ENCODE measurements around the gene CCDC85A. TPM values are rescaled to one million over a fixed set of nuclear protein-coding genes. Genes with fewer than 3 reads are reported as not detected.

CCDC85A gene
- total and polyA plus RNA-seq, 12 donors, result 0.13 to 1.1 (median 0.65) TPM; not detected in 1

DNA sequence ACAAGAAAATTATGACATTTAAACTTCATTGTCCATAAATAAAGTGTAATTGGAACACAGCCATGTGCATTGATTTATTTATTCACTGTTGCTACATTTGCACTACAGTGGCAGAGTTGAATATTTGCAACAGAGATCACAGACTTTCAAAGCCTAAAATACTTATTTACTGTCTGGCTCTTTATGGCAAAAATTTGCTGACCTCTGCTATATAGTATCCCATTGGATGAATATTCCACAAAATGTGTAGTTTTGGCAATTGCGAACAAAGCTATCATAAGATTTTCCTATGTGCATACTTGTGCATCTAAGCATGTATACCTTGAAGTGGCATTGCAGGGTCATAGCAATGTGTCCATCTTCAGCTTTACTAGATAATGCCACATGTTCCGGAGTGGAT lies 32.1 kb downstream of the CCDC85A start:
- intact Hi-C loops (cut with DNase I), result no loop called here
- Histone ChIP-seq H3K4me1 (replicated peaks in 1 of 2) (no peaks in the 10 kb centered on the region), H3K4me3 (no peak overlapping the region), H3K27me3 (no peaks in the 10 kb centered on the region), H3K27ac (no peak overlapping the region), H3K36me3 (replicated peaks in 1 of 2) (no peaks in the 10 kb centered on the region), H3K9me3 (replicated peaks in 1 of 3) (no peaks in the 10 kb centered on the region)
- TF ChIP-seq CTCF (IDR thresholded peaks at IDR 0.05), result no peak
- TF ChIP-seq POLR2A (IDR thresholded peaks at IDR 0.05), result no peak
- 84 to 89% (median 87%) methylated on average over 2 of the region's 2 CpGs for WGBS, 4 donors
- DNase-seq, result no peak

GRCh38 chr2:56217106-56217505 lies 33.3 kb downstream of the CCDC85A start:
- no peak overlapping the region for H3K27ac ChIP-seq
- intact Hi-C loops (cut with DNase I), result no loop called here
- TF ChIP-seq POLR2A (IDR thresholded peaks at IDR 0.05) (no peak), CTCF (IDR thresholded peaks at IDR 0.05) (no peak)
- no peaks in the 10 kb centered on the region for H3K27me3 ChIP-seq
- no peaks in the 10 kb centered on the region for H3K36me3 ChIP-seq (replicated peaks in 1 of 2)
- H3K4me1 ChIP-seq (replicated peaks in 1 of 2), result no peaks in the 10 kb centered on the region
- no peak overlapping the region for H3K4me3 ChIP-seq
- no peaks in the 10 kb centered on the region for H3K9me3 ChIP-seq (replicated peaks in 1 of 3)
- 70 to 84% (median 80%) methylated on average over 1 of the region's 1 CpG for WGBS, 4 donors
- DNase-seq, result no peak

- intact Hi-C loops (cut with DNase I), result no loop called here
- Histone ChIP-seq H3K27me3 (no peaks in the 10 kb centered on the region), H3K4me3 (no peak overlapping the region), H3K9me3 (replicated peaks in 1 of 3) (no peaks in the 10 kb centered on the region), H3K36me3 (replicated peaks in 1 of 2) (no peaks in the 10 kb centered on the region), H3K4me1 (replicated peaks in 1 of 2) (no peaks in the 10 kb centered on the region), H3K27ac (no peak overlapping the region)
- TF ChIP-seq POLR2A (IDR thresholded peaks at IDR 0.05) (no peak), CTCF (IDR thresholded peaks at IDR 0.05) (no peak)
- 72 to 80% (median 75%) methylated on average over 3 of the region's 3 CpGs for WGBS, 4 donors
- DNase-seq, result no peak
Observed at GRCh38 chr2:56222481-56222880, 38.7 kb downstream of the CCDC85A start.

DNA sequence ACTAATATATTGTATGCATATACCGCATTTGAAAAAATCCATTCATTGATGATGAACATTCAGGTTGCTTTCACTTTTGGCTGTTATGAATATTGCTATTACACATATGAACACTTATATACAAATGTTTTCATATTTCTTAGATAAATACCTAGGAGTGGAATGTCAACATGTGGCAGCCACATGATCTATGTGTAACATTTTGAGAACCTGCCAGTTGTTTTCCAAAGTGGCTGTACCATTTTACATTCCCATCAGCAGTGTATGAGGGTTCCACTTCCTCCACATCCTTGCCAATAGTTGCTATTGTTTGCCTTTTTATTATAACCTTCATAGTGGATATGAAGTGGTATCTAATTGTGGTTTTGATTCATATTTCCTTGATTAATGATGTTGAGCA lies 40.5 kb downstream of the CCDC85A start:
- Histone ChIP-seq H3K36me3 (replicated peaks in 1 of 2) (no peaks in the 10 kb centered on the region), H3K27ac (no peak overlapping the region), H3K27me3 (no peaks in the 10 kb centered on the region), H3K4me1 (replicated peaks in 1 of 2) (no peaks in the 10 kb centered on the region), H3K9me3 (replicated peaks in 1 of 3) (no peaks in the 10 kb centered on the region), H3K4me3 (no peak overlapping the region)
- TF ChIP-seq CTCF (IDR thresholded peaks at IDR 0.05), result no peak
- TF ChIP-seq POLR2A (IDR thresholded peaks at IDR 0.05), result no peak
- WGBS, 4 donors, result 77 to 90% (median 86%) methylated on average over 1 of the region's 1 CpG
- DNase-seq, result no peak
- intact Hi-C loops (cut with DNase I), result no loop called here
